Liver (tissue), 9 donors: ENCODE results near the gene PTP4A1. TPM values are rescaled to one million over a fixed set of nuclear protein-coding genes. Genes with fewer than 3 reads are reported as not detected.

Experiments
- DNase-seq: peaks from one replicate; pipeline ENCODE4 v3.0.0-alpha.2; 2017; ENCODE audit warnings: low spot score
- H3K27ac ChIP-seq, 2 donors: one replicate each; pipeline ENCODE4 v1.7.0; 2013; ENCODE audit warnings: inconsistent platforms in 2 of 2, low read length in 2 of 2, control low read depth in 1 of 2, low read depth in 1 of 2, mild to moderate bottlenecking in 1 of 2
- H3K27me3 ChIP-seq, 4 donors: one replicate each; pipeline versions ENCODE4 v1.6.1 to v1.7.0; 2013; ENCODE audit warnings: low read length in 3 of 4, inconsistent platforms in 1 of 4, mild to moderate bottlenecking in 1 of 4, moderate library complexity in 1 of 4; ENCODE audit not compliant: control insufficient read depth in 4 of 4, insufficient read depth in 4 of 4
- H3K36me3 ChIP-seq, 4 donors: one replicate each; pipeline versions ENCODE4 v1.6.1 to v1.7.0; 2013; ENCODE audit warnings: low read length in 3 of 4, mild to moderate bottlenecking in 3 of 4, low read depth in 1 of 4, moderate library complexity in 1 of 4; ENCODE audit not compliant: control insufficient read depth in 4 of 4, insufficient read depth in 3 of 4
- H3K4me1 ChIP-seq, 4 donors: one replicate each; pipeline versions ENCODE4 v1.6.1 to v1.7.0; 2013; ENCODE audit warnings: low read length in 3 of 4, mild to moderate bottlenecking in 3 of 4, moderate library complexity in 1 of 4; ENCODE audit not compliant: control insufficient read depth in 4 of 4, insufficient read depth in 4 of 4
- H3K4me3 ChIP-seq, 3 donors: one replicate each; pipeline versions ENCODE4 v1.6.1 to v1.7.0; 2013; ENCODE audit warnings: low read length in 3 of 3, control low read depth in 1 of 3, low read depth in 1 of 3, mild to moderate bottlenecking in 1 of 3
- H3K9ac ChIP-seq, 2 donors: one replicate each; pipeline ENCODE4 v1.7.0; 2013; ENCODE audit warnings: low read length in 2 of 2, mild to moderate bottlenecking in 2 of 2, moderate library complexity in 2 of 2, control low read depth in 1 of 2, low read depth in 1 of 2
- H3K9me3 ChIP-seq, 4 donors: one replicate each; pipeline versions ENCODE4 v1.6.1 to v1.7.0; 2013; ENCODE audit warnings: low read length in 3 of 4; ENCODE audit not compliant: control insufficient read depth in 4 of 4
- ATF3 ChIP-seq: IDR thresholded peaks from 2 replicates; pipeline ENCODE4 v1.6.1; 2016; ENCODE audit warnings: antibody characterized with exemption
- EGR1 ChIP-seq, 2 donors: IDR thresholded peaks; 2 replicates each; pipeline ENCODE4 v1.6.1; 2016 to 2018; ENCODE audit warnings: antibody characterized with exemption in 2 of 2, low read depth in 2 of 2
- FOXA1 ChIP-seq: IDR thresholded peaks from 2 replicates; pipeline ENCODE4 v1.6.1; 2016; ENCODE audit warnings: antibody characterized with exemption
- FOXA2 ChIP-seq: IDR thresholded peaks from 2 replicates; pipeline ENCODE4 v1.6.1; 2016; ENCODE audit warnings: antibody characterized with exemption
- GABPA ChIP-seq, 2 donors: IDR thresholded peaks in 1 of 2; conservative IDR thresholded peaks in 1 of 2; 2 replicates each; pipeline ENCODE4 v1.6.1; 2016; ENCODE audit warnings: antibody characterized with exemption in 2 of 2, mild to moderate bottlenecking in 1 of 2, moderate library complexity in 1 of 2
- HNF4A ChIP-seq, 2 donors: conservative IDR thresholded peaks; 2 replicates each; pipeline ENCODE4 v1.6.1; 2016; ENCODE audit warnings: antibody characterized with exemption in 2 of 2, mild to moderate bottlenecking in 2 of 2
- HNF4G ChIP-seq: IDR thresholded peaks from 2 replicates; pipeline ENCODE4 v1.6.1; 2016; ENCODE audit warnings: antibody characterized with exemption
- JUND ChIP-seq, 2 donors: IDR thresholded peaks; 2 replicates each; pipeline ENCODE4 v1.6.1; 2016; ENCODE audit warnings: antibody characterized with exemption in 2 of 2
- MAX ChIP-seq: IDR thresholded peaks from 2 replicates; pipeline ENCODE4 v1.6.1; 2016; ENCODE audit warnings: antibody characterized with exemption
- NR2F2 ChIP-seq: IDR thresholded peaks from 2 replicates; pipeline ENCODE4 v1.6.1; 2016; ENCODE audit warnings: antibody characterized with exemption
- RAD21 ChIP-seq, 2 donors: IDR thresholded peaks; 2 replicates each; pipeline ENCODE4 v1.6.1; 2016; ENCODE audit warnings: antibody characterized with exemption in 2 of 2, mild to moderate bottlenecking in 2 of 2
- REST ChIP-seq: IDR thresholded peaks from 2 replicates; pipeline ENCODE4 v1.6.1; 2016; ENCODE audit warnings: antibody characterized with exemption, mild to moderate bottlenecking
- RXRA ChIP-seq, 2 donors: IDR thresholded peaks; 2 replicates each; pipeline ENCODE4 v1.6.1; 2017 to 2018; ENCODE audit warnings: antibody characterized with exemption in 2 of 2, mild to moderate bottlenecking in 1 of 2
- SP1 ChIP-seq: IDR thresholded peaks from 2 replicates; pipeline ENCODE4 v1.6.1; 2018; ENCODE audit warnings: antibody characterized with exemption, mild to moderate bottlenecking
- TAF1 ChIP-seq: conservative IDR thresholded peaks from 2 replicates; pipeline ENCODE4 v1.6.1; 2016; ENCODE audit warnings: antibody characterized with exemption, mild to moderate bottlenecking
- YY1 ChIP-seq: IDR thresholded peaks from 2 replicates; pipeline ENCODE4 v1.6.1; 2016; ENCODE audit warnings: antibody characterized with exemption, mild to moderate bottlenecking
- WGBS: extraction: QIAGEN DNeasy Blood & Tissue Kit; methylation state at CpG from one replicate; pipeline ENCODE4 v1.1.7; 2013; 5-methylcytosine and 5-hydroxymethylcytosine counted together
- polyA plus RNA-seq, 2 donors: library from polyadenylated mRNA; stranded (reverse) in 1 of 2; unstranded in 1 of 2; fragments of 200-250 nt in 1 of 2; fragments of >200 nt in 1 of 2; fragmentation: Nextera tagmentation in 1 of 2; extraction: Ambion mirVana in 1 of 2; gene quantifications; one replicate each; pipeline versions ENCODE4 v1.2.1 to v1.2.3, GENCODE V29; 2013 to 2015
- total RNA-seq, 2 donors: library from RNA; depleted of rRNA; stranded (reverse); fragments of >200 nt; gene quantifications; one replicate each; pipeline ENCODE4 v1.2.3, GENCODE V29; 2014
- TF ChIP-seq, protein P1 (sequence below): IDR thresholded peaks from 2 replicates; pipeline ENCODE4 v1.6.1; 2016; ENCODE audit warnings: antibody characterized with exemption
- TF ChIP-seq, protein P2 (sequence below): fragments of 150-350 bp; IDR thresholded peaks from 2 replicates; pipeline ENCODE4 v1.5.1; 2017; ENCODE audit warnings: improper control_type of control experiment, low read depth, low read length; ENCODE audit not compliant: missing input control
- donor health status: healthy.
- donor health status: healthy.
- donor health status: healthy.
- donor health status: healthy.
- donor health status: healthy.

The PTP4A1 gene
- total and polyA plus RNA-seq, 4 donors: 34.3 to 237 (median 152) TPM

- no peak for TF ChIP-seq FOXA2
- TF ChIP-seq SP1: no peak
- Histone ChIP-seq H3K4me3 (peak overlapping the region in 1 of 3 donors; percentile 79), H3K27me3 (no peaks in the 10 kb centered on the region), H3K36me3 (peaks cover 0 to 1% (median 0%) of the 10 kb centered on the region in 4 donors), H3K4me1 (peaks cover 4 to 27% (median 14%) of the 10 kb centered on the region in 4 donors), H3K27ac (peak overlapping the region; percentile 90 to 96), H3K9me3 (no peaks in the 10 kb centered on the region), H3K9ac (peak overlapping the region; percentile 4 to 80)
- 75% methylated on average over 1 of the region's 1 CpG for WGBS
- no peak for DNase-seq
These were observed 9.0 kb upstream of the PTP4A1 start for GRCh38 chr6:63563235-63563634.

- peak; percentile 78 to 87 for TF ChIP-seq JUND (IDR thresholded peaks at IDR 0.05)
- TF ChIP-seq FOXA1: peak; percentile 10
- peak; percentile 67 for TF ChIP-seq ATF3
- no peak for TF ChIP-seq REST
- peak; percentile 92 for TF ChIP-seq SP1
- peak; percentile 90 for TF ChIP-seq TAF1
- TF ChIP-seq YY1: peak; percentile 56
- TF ChIP-seq HNF4A (conservative IDR thresholded peaks at IDR 0.05): peak; percentile 100
- TF ChIP-seq, protein P1, sequence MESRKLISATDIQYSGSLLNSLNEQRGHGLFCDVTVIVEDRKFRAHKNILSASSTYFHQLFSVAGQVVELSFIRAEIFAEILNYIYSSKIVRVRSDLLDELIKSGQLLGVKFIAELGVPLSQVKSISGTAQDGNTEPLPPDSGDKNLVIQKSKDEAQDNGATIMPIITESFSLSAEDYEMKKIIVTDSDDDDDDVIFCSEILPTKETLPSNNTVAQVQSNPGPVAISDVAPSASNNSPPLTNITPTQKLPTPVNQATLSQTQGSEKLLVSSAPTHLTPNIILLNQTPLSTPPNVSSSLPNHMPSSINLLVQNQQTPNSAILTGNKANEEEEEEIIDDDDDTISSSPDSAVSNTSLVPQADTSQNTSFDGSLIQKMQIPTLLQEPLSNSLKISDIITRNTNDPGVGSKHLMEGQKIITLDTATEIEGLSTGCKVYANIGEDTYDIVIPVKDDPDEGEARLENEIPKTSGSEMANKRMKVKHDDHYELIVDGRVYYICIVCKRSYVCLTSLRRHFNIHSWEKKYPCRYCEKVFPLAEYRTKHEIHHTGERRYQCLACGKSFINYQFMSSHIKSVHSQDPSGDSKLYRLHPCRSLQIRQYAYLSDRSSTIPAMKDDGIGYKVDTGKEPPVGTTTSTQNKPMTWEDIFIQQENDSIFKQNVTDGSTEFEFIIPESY: peak; percentile 38
- TF ChIP-seq, protein P2, sequence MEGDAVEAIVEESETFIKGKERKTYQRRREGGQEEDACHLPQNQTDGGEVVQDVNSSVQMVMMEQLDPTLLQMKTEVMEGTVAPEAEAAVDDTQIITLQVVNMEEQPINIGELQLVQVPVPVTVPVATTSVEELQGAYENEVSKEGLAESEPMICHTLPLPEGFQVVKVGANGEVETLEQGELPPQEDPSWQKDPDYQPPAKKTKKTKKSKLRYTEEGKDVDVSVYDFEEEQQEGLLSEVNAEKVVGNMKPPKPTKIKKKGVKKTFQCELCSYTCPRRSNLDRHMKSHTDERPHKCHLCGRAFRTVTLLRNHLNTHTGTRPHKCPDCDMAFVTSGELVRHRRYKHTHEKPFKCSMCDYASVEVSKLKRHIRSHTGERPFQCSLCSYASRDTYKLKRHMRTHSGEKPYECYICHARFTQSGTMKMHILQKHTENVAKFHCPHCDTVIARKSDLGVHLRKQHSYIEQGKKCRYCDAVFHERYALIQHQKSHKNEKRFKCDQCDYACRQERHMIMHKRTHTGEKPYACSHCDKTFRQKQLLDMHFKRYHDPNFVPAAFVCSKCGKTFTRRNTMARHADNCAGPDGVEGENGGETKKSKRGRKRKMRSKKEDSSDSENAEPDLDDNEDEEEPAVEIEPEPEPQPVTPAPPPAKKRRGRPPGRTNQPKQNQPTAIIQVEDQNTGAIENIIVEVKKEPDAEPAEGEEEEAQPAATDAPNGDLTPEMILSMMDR: no peak
- TF ChIP-seq RXRA (IDR thresholded peaks at IDR 0.05): peak; percentile 65 to 73
- TF ChIP-seq EGR1 (IDR thresholded peaks at IDR 0.05; ENCODE audit: low read depth in 2 of 2): peak in 1 of 2 donors; percentile 19
- no peak for TF ChIP-seq GABPA (IDR thresholded peaks at IDR 0.05 in 1 of 2, conservative IDR thresholded peaks at IDR 0.05 in 1 of 2)
- TF ChIP-seq HNF4G: peak; percentile 99
- peak; percentile 48 to 56 for TF ChIP-seq RAD21 (IDR thresholded peaks at IDR 0.05)
- peak; percentile 52 for TF ChIP-seq NR2F2
- TF ChIP-seq FOXA2: peak; percentile 52
- no peak for TF ChIP-seq MAX
- peak overlapping the region; percentile 95 to 100 for H3K9ac ChIP-seq
- 38% methylated on average over 4 of the region's 4 CpGs for WGBS
- DNase-seq: no peak
- H3K27me3 ChIP-seq: no peaks in the 10 kb centered on the region
- H3K36me3 ChIP-seq: peaks cover 0 to 1% (median 0%) of the 10 kb centered on the region in 4 donors
- H3K4me3 ChIP-seq: peak overlapping the region in 2 of 3 donors; percentile 79 to 81
- peaks cover 4 to 31% (median 11%) of the 10 kb centered on the region in 4 donors for H3K4me1 ChIP-seq
- peak overlapping the region; percentile 90 to 96 for H3K27ac ChIP-seq
- H3K9me3 ChIP-seq: no peaks in the 10 kb centered on the region
These were observed 7.1 kb upstream of the PTP4A1 start for GRCh38 chr6:63565058-63565726.
